Measurements from ENCODE around the gene HLTF. TPM values are rescaled to one million over a fixed set of nuclear protein-coding genes. Genes with fewer than 3 reads are reported as not detected.

Gene HLTF
- total and polyA plus RNA-seq, 8 donors = 27.5 to 60.3 (median 56.1) TPM

DNA sequence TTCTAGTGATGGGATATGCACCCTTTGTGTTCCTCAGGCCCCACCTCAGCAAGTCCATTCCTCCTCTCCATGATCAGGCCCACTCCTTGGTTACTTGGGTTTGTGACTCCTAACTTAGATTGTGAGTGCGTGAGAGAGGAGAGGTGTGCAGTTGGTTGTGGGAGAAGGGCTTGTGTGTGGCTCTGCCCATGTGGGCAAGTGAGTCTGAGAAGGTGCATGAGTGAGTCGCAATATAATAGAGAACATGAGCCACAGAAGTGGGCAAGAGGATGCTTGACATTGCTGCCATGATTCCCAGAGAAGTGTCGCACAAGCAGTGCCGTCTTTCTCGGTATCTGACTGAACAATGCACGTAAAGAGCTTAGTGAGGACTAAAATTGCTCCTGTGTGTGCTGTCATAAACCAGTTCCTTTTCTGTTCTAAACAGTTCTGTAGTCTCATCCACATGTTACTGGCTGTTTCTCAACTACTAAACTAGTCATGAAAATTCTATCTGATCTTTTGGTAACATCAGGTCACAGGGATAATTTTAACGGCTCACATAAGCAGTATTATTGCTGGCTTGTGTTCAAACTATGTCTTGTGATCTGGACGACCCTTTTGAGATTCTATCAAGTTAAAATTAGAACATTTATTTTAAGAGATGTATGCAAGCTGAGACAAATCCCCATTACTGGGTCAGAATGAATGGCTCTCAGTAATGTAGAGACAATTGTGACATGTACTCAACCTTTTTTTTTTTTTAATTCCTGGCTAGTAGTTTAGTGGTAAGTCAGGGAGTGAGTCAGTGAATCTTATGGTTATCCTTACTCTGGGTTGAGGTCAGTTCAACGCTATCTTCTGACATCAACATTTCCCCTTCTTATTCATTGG, 69.4 kb downstream of the HLTF start:
- intact Hi-C loops (cut with DNase I) = no loop called here

GRCh38 chr3:149016242-149016641, 70.1 kb downstream of the HLTF start:
- ATAC-seq (no peak), DNase-seq (no peak)
- Histone ChIP-seq H3K4me1 (peaks cover 0 to 19% of the 10 kb centered on the region in 2 donors), H3K9me3 (no peaks in the 10 kb centered on the region), H3K27me3 (no peaks in the 10 kb centered on the region), H3K27ac (no peak overlapping the region), H3K4me3 (no peak overlapping the region), H3K36me3 (peaks cover 0 to 89% of the 10 kb centered on the region in 2 donors)
- TF ChIP-seq CTCF (IDR thresholded peaks at IDR 0.05) = no peak
- intact Hi-C loops (cut with DNase I) = no loop called here

More for the DNA sequence above, 69.4 kb downstream of the HLTF start:
- Histone ChIP-seq H3K9me3 (no peaks in the 10 kb centered on the region), H3K4me1 (peaks cover 0 to 19% of the 10 kb centered on the region in 2 donors), H3K27ac (peak overlapping the region in 1 of 2 donors; percentile 18), H3K27me3 (no peaks in the 10 kb centered on the region), H3K36me3 (peaks cover 0 to 89% of the 10 kb centered on the region in 2 donors), H3K4me3 (no peak overlapping the region)
- DNase-seq (no peak), ATAC-seq (peak; percentile 53)
- no peak for TF ChIP-seq CTCF (IDR thresholded peaks at IDR 0.05)

DNA sequence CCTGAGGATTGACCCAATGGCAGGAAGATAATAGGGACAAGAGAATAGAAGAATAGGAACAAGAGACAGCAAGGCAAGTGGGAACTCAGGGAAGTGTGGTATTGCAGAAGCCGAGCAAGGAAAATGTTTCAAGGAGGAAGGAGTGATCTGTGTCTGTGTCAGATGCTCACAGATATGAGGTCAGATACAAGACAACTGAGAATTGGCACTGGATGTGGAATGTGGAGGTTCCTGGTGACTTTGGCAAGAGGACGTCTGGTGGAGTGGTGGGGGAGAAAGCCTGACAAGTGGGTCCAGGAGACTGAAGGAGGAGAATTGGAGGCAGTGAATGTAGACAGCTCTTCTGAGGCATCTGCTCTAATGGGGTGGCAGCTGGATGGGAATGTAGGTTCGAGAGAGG, 70.9 kb downstream of the HLTF start:
- no peak for TF ChIP-seq CTCF (IDR thresholded peaks at IDR 0.05)
- ATAC-seq (no peak), DNase-seq (no peak)
- Histone ChIP-seq H3K4me1 (peaks cover 0 to 20% of the 10 kb centered on the region in 2 donors), H3K27me3 (no peaks in the 10 kb centered on the region), H3K4me3 (no peak overlapping the region), H3K9me3 (no peaks in the 10 kb centered on the region), H3K27ac (peak overlapping the region in 1 of 2 donors; percentile 7), H3K36me3 (peaks cover 0 to 89% of the 10 kb centered on the region in 2 donors)
- intact Hi-C loops (cut with DNase I) = no loop called here

GRCh38 chr3:149013726-149014125, 72.6 kb downstream of the HLTF start:
- intact Hi-C loops (cut with DNase I) = no loop called here
- Histone ChIP-seq H3K36me3 (peaks cover 0 to 89% of the 10 kb centered on the region in 2 donors), H3K27ac (no peak overlapping the region), H3K27me3 (no peaks in the 10 kb centered on the region), H3K4me1 (peaks cover 0 to 26% of the 10 kb centered on the region in 2 donors), H3K4me3 (no peak overlapping the region), H3K9me3 (no peaks in the 10 kb centered on the region)
- ATAC-seq = no peak
- DNase-seq = no peak
- no peak for TF ChIP-seq CTCF (IDR thresholded peaks at IDR 0.05)

GRCh38 chr3:149011676-149012075, 74.7 kb downstream of the HLTF start:
- TF ChIP-seq CTCF (IDR thresholded peaks at IDR 0.05) = no peak
- Histone ChIP-seq H3K36me3 (peaks cover 0 to 94% of the 10 kb centered on the region in 2 donors), H3K27ac (peak overlapping the region in 1 of 2 donors; percentile 1), H3K4me3 (no peak overlapping the region), H3K9me3 (no peaks in the 10 kb centered on the region), H3K27me3 (no peaks in the 10 kb centered on the region), H3K4me1 (peaks cover 0 to 22% of the 10 kb centered on the region in 2 donors)
- intact Hi-C loops (cut with DNase I) = no loop called here
- ATAC-seq = no peak
- no peak for DNase-seq

Data from left lung (tissue), 10 donors.